GM12878 (cell line): ENCODE measurements around the gene MGAT5. TPM values are rescaled to one million over a fixed set of nuclear protein-coding genes. Genes with fewer than 3 reads are reported as not detected.

Experiments used
- ATAC-seq: fragments of 200-7000 bp; cut with Tn5 transposase; 3 replicates; pipeline ENCODE4 v1.9.1; 2020; ENCODE audit warnings: mild to moderate bottlenecking, moderate library complexity
- BruUV-seq: library from RNA; stranded (reverse); fragments of 400-500 nt; replicated peaks from 2 replicates; lab custom pipeline; 2021; lab: Mats Ljungman, UMichigan
- CTCF ChIA-PET: fragments of 300-600 bp; sonication (Branson Sonifier 250); formaldehyde crosslinking; extraction: SDS; loops from one replicate; lab custom pipeline; 2021; ENCODE audit warnings: inconsistent platforms; lab: Yijun Ruan, JAX
- POLR2A ChIA-PET: fragments of 350-600 bp; formaldehyde crosslinking; extraction: SDS; loops from one replicate; lab custom pipeline; 2021; ENCODE audit warnings: inconsistent platforms; lab: Charles Lee
- RAD21 ChIA-PET: fragments of 300-600 bp; sonication (Branson Sonifier 250); formaldehyde crosslinking; loops from one replicate; lab custom pipeline; 2023; ENCODE audit warnings: antibody characterized with exemption; ENCODE audit not compliant: unreplicated experiment; lab: Charles Lee
- SMC1A ChIA-PET: fragments of 300-600 bp; sonication (Branson Sonifier 250); formaldehyde crosslinking; loops from one replicate; lab custom pipeline; 2023; ENCODE audit not compliant: unreplicated experiment, uncharacterized antibody; lab: Charles Lee
- DNase-seq: peaks from one replicate; pipeline ENCODE4 v3.0.0-alpha.2; 2011; ENCODE audit warnings: low read depth, low spot score
- FAIRE-seq: peaks from 3 replicates; lab custom pipeline; 2011; peaks lifted over from hg19 to GRCh38; lab: Jason Lieb, UNC
- H2AFZ ChIP-seq: 2 replicates; pipeline ENCODE4 v1.6.0; 2011; ENCODE audit warnings: low read depth, low read length, control low read depth; ENCODE audit not compliant: control insufficient read depth
- H3K27ac ChIP-seq: 2 replicates; pipeline ENCODE4 v1.5.1; 2011; ENCODE audit warnings: control low read depth; ENCODE audit not compliant: control insufficient read depth, insufficient read depth
- H3K27me3 ChIP-seq, 2 experiments: replicated peaks in 1 of 2; 2 replicates each; pipeline versions ENCODE4 v1.6.0 to v1.6.1; 2011; ENCODE audit warnings: low read length in 1 of 2; ENCODE audit not compliant: control insufficient read depth in 2 of 2, insufficient read depth in 2 of 2
- H3K36me3 ChIP-seq, 2 experiments: 2 replicates each; pipeline ENCODE4 v1.5.1; 2011; ENCODE audit warnings: low read length in 1 of 2; ENCODE audit not compliant: control insufficient read depth in 2 of 2, insufficient read depth in 2 of 2
- H3K4me1 ChIP-seq: 2 replicates; pipeline ENCODE4 v1.6.1; 2011; ENCODE audit warnings: mild to moderate bottlenecking, low read length, moderate library complexity, mixed read lengths; ENCODE audit not compliant: control insufficient read depth, insufficient read depth
- H3K4me2 ChIP-seq: 2 replicates; pipeline ENCODE4 v1.6.0; 2011; ENCODE audit warnings: control low read depth; ENCODE audit not compliant: control insufficient read depth, insufficient read depth
- H3K4me3 ChIP-seq: fragments of 200-600 bp; sonication (generic); 2 replicates; pipeline ENCODE4 v1.5.1; 2016
- H3K79me2 ChIP-seq: 2 replicates; pipeline ENCODE4 v1.6.0; 2011; ENCODE audit warnings: low read length; ENCODE audit not compliant: control insufficient read depth, insufficient read depth
- H3K9ac ChIP-seq: 2 replicates; pipeline ENCODE4 v1.8.0; 2011; ENCODE audit warnings: low read length, control low read depth, mixed read lengths; ENCODE audit not compliant: control insufficient read depth, insufficient read depth
- H3K9me3 ChIP-seq: replicated peaks from 3 replicates; pipeline ENCODE4 v1.5.1; 2011; ENCODE audit warnings: mild to moderate bottlenecking, low read length; ENCODE audit not compliant: control insufficient read depth, insufficient read depth
- H4K20me1 ChIP-seq: 2 replicates; pipeline ENCODE4 v1.6.0; 2011; ENCODE audit not compliant: control insufficient read depth, insufficient read depth
- DPF2 ChIP-seq: fragments of 450-650 bp; IDR thresholded peaks from 2 replicates; pipeline ENCODE4 v1.6.1; 2017; ENCODE audit warnings: mild to moderate bottlenecking
- HDAC2 ChIP-seq: fragments of 200-600 bp; sonication (generic); IDR thresholded peaks from 2 replicates; pipeline ENCODE4 v1.6.1; 2017
- IRF4 ChIP-seq: IDR thresholded peaks from 2 replicates; pipeline ENCODE4 v1.6.1; 2011; ENCODE audit warnings: low read depth, low read length
- NRF1 ChIP-seq: conservative IDR thresholded peaks from 2 replicates; pipeline ENCODE4 v1.6.1; 2011; ENCODE audit warnings: mild to moderate bottlenecking, low read depth, low read length, improper control_type of control experiment
- SMAD1 ChIP-seq: fragments of 450-650 bp; IDR thresholded peaks from 2 replicates; pipeline ENCODE4 v1.6.1; 2018; ENCODE audit warnings: mild to moderate bottlenecking, low read depth; ENCODE audit not compliant: partially characterized antibody
- SMC3 ChIP-seq: IDR thresholded peaks from 2 replicates; pipeline ENCODE4 v1.6.1; 2011; ENCODE audit warnings: low read length, improper control_type of control experiment, borderline replicate concordance
- SREBF1 ChIP-seq: IDR thresholded peaks from 2 replicates; pipeline ENCODE4 v1.6.1; 2012; ENCODE audit warnings: mild to moderate bottlenecking, low read length
- SUZ12 ChIP-seq: fragments of 200-600 bp; sonication (generic); IDR thresholded peaks from one replicate; pipeline ENCODE4 v1.6.1; 2018; ENCODE audit warnings: antibody characterized with exemption, mild to moderate bottlenecking; ENCODE audit not compliant: unreplicated experiment
- YY1 ChIP-seq: IDR thresholded peaks from 2 replicates; pipeline ENCODE4 v1.6.1; 2011; ENCODE audit warnings: low read depth, mild to moderate bottlenecking, low read length
- ZBTB11 ChIP-seq: fragments of 450-650 bp; formaldehyde crosslinking; IDR thresholded peaks from 2 replicates; pipeline ENCODE4 v1.5.0; 2022; ENCODE audit warnings: mild to moderate bottlenecking, missing genetic modification characterization
- WGBS: methylation state at CpG from one replicate; pipeline ENCODE4 v1.1.6; 2016; ENCODE audit warnings: low lambda C conversion rate; ENCODE audit not compliant: insufficient replicate concordance, insufficient coverage; ENCODE audit errors: missing lambda C conversion rate; 5-methylcytosine and 5-hydroxymethylcytosine counted together
- in situ Hi-C: fragments of 300-500 bp; cut with MboI; formaldehyde crosslinking; loops from 9 replicates; pipeline ENCODE4 v1.14.3; 2018; ENCODE audit warnings: mixed read lengths
- intact Hi-C: fragments of 100-400 bp; cut with micrococcal nuclease; formaldehyde crosslinking; loops from one replicate; pipeline ENCODE4 v1.14.2; 2022; ENCODE audit not compliant: unreplicated experiment
- polyA plus RNA-seq, 11 experiments: library from polyadenylated mRNA; depleted of rRNA in 4 of 11; unstranded in 6 of 11; stranded (reverse) in 5 of 11; fragments of >200 nt; fragmentation: Nextera tagmentation in 4 of 11; fragmentation: Illumina TruSeq in 1 of 11; extraction: Ambion mirVana in 4 of 11; extraction: Trizol in 1 of 11; gene quantifications; 1 replicate in 1 of 11; 2 replicates in 10 of 11; pipeline versions ENCODE4 v1.2.1 to v1.2.3, GENCODE V29; 2011 to 2016; ENCODE audit warnings: inconsistent platforms in 2 of 11, missing spikeins in 2 of 11, low read depth in 1 of 11
- total RNA-seq, 4 experiments: library from RNA; depleted of rRNA in 3 of 4; stranded (reverse); fragments of >200 nt in 3 of 4; fragmentation: Illumina TruSeq in 1 of 4; extraction: Trizol in 1 of 4; gene quantifications; 2 replicates each; pipeline versions ENCODE4 v1.2.1 to v1.2.3, GENCODE V29; 2013 to 2021
- TF ChIP-seq, protein P1 (sequence below): IDR thresholded peaks from 2 replicates; pipeline ENCODE4 v1.6.1; 2012; ENCODE audit warnings: low read depth, low read length, improper control_type of control experiment

MGAT5 gene
- total and polyA plus RNA-seq, 10 of the 15 experiments (the other 5 are each of a cell fraction or from before 2014, with no cell fraction given), result 4.9 to 104 (median 36.2) TPM

DNA sequence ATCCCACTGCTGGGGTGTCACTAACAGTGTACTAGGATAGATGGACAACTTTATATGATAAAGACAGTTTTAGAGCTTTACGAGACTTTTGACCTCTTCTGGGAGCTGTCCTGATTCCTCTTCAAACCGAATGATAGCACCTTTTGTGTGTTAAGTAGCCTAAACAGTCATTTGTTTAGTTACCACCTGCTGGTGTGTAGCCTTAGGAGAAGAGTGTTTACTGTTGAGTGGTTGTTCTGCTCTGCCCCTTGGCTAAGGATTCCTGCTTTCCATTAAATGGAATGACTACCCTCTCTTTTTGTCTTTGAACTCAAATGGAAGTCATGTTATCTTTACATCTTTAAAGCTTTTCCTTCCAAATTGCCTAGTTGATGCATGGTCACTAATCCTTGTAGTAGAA lies 28.0 kb upstream of the MGAT5 start (continued):
- TF ChIP-seq ZBTB11, result no peak

DNA sequence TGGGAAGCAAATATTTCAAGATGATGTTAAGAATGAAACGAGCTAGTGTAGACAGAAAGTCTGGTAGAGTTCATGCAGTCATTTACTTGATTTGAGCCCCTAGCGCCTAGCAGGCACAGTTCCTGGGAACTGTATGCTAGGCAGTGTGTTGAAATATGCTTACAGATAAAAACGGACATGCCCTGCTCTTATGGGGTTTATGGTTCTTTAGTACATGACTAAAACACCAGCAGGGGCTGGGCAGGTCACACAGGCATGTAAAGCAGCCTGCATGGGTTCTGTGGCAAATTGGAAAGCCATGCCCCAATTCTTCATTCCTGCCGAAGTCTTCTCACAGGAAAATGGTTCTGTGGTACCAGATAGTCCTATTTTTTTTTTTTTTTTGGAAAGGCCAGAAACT lies 27.3 kb upstream of the MGAT5 start:
- peaks cover 43% of the 10 kb centered on the region for H3K4me1 ChIP-seq
- H3K4me2 ChIP-seq, result no peak overlapping the region
- no peak overlapping the region for H2AFZ ChIP-seq
- in situ Hi-C loops, result no loop called here
- no peak for TF ChIP-seq SREBF1
- no peak for TF ChIP-seq IRF4
- no peak for TF ChIP-seq HDAC2
- no peak for TF ChIP-seq DPF2
- no peak for TF ChIP-seq SMAD1
- TF ChIP-seq NRF1, result no peak
- no peak for TF ChIP-seq SMC3
- TF ChIP-seq SUZ12, result no peak
- TF ChIP-seq, protein P1, sequence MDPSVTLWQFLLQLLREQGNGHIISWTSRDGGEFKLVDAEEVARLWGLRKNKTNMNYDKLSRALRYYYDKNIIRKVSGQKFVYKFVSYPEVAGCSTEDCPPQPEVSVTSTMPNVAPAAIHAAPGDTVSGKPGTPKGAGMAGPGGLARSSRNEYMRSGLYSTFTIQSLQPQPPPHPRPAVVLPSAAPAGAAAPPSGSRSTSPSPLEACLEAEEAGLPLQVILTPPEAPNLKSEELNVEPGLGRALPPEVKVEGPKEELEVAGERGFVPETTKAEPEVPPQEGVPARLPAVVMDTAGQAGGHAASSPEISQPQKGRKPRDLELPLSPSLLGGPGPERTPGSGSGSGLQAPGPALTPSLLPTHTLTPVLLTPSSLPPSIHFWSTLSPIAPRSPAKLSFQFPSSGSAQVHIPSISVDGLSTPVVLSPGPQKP, result no peak
- TF ChIP-seq YY1, result no peak
- intact Hi-C loops, result no loop called here
- whole genome bisulfite sequencing, result 82% methylated on average over 4 of the region's 4 CpGs
- no TSS peak for BruUV-seq
- no peak overlapping the region for H3K27ac ChIP-seq
- POLR2A ChIA-PET, result no interaction called here
- H3K9me3 ChIP-seq, result peaks cover 15% of the 10 kb centered on the region
- SMC1A ChIA-PET, result interaction anchor here (0.8 to 2.1 kb wide), 3 partner anchors 12 to 57 kb away, joined by 3 to 5 read pairs (median 3); no protein-coding TSS in a partner anchor
- no peak overlapping the region for H3K4me3 ChIP-seq
- FAIRE-seq (no peak), ATAC-seq (no peak), DNase-seq (no peak)
- RAD21 ChIA-PET, result no interaction called here
- H3K9ac ChIP-seq, result no peak overlapping the region
- peaks cover 88% of the 10 kb centered on the region for H3K79me2 ChIP-seq
- H4K20me1 ChIP-seq, result peaks cover 6% of the 10 kb centered on the region
- no peaks in the 10 kb centered on the region for H3K27me3 ChIP-seq
- H3K36me3 ChIP-seq, result no peaks in the 10 kb centered on the region
- CTCF ChIA-PET, result interaction anchor here (0.9 to 8.2 kb wide), 7 partner anchors 9 to 185 kb away, joined by 3 to 45 read pairs (median 3); no protein-coding TSS in a partner anchor
